NOMO-1 (cell line): ENCODE data around the gene REXO1.
"Not testable (repeated sequence)": the region's sequence is repeated elsewhere in the genome, so short reads cannot be mapped to it uniquely, and the experiment has no call there.

Source experiments
- DNase-seq, 2 experiments: peaks; one replicate each; lab custom pipeline; 2025; ENCODE audit not compliant: unreplicated experiment in 2 of 2; lab: John Stamatoyannopoulos, UW

REXO1 gene

GRCh38 chr19:1848399-1849131 lies at the start of gene REXO1:
REXO1 (minus strand) TSS chr19:1848483; CDS start chr19:1848358, 125 bp downstream.
- peak; percentile 91 to 96 for DNase-seq

- no peak for DNase-seq
Observed at GRCh38 chr19:1896508-1896907, 48.2 kb upstream of the REXO1 start.

DNA sequence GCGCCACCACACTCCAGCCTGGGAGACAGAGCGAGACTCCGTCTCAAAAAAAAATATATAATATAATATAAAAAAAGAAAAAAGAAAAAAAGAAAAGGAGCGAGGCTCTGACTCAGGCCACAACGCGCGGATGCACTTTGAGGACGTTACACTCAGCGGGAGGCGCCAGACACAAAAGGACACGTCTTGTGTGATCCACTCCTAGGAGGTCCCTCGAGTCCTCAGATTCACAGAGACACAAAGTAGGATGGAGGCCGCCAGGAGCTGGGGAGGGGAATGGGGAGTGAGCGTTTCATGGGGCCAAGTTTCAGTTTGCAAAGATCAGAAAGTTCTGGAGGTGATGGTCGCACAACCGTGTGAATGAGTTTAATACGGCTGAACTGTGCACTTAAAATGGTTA lies 45.5 kb upstream of the REXO1 start:
- DNase-seq: no peak

GRCh38 chr19:1889907-1890306 lies 41.6 kb upstream of the REXO1 start:
- no peak for DNase-seq

- no peak for DNase-seq
Observed at GRCh38 chr19:1888385-1888784, 40.1 kb upstream of the REXO1 start.

- DNase-seq: not testable (repeated sequence)
Observed at GRCh38 chr19:1886360-1886759, 38.1 kb upstream of the REXO1 start.

DNA sequence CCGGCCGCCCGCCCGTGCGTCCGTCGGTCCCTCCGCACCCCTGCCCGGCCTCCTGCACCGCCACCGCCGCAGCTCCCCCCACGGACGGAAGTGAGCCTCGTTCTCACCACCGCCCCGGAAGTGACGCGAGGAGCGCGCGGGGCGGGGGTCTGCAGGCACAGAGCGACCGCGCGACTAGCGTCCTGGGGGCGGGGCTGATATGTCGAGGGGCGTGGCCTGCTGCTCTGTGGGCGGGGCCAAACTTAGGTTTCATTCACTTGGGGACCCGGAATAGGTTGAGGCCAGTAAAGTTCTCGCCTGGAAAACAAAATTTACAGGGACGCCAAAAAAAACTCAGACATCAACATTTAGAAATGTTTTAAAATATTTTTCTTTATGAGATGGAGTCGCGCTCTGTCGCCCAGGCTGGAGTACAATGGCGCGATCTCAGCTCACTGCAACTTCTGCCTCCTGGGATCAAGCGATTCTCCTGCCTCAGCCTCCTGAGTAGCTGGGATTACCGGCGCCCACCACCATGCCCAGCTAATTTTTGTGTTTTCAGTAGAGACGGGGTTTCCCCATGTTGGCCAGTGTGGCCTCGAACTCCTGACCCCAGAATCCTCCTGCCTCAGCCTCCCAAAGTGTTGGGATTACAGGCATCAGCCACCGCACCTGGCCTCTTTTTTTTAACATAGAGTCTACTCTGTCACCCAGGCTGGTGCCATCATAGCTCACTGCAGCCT lies 37.3 kb upstream of the REXO1 start, which contains the start of gene ABHD17A:
TSS of gene ABHD17A (minus strand) at position 99 of the 722 bp plus-strand sequence. CDS start 3,930 bp downstream, outside the sequence.
- peak; percentile 82 to 95 for DNase-seq

DNA sequence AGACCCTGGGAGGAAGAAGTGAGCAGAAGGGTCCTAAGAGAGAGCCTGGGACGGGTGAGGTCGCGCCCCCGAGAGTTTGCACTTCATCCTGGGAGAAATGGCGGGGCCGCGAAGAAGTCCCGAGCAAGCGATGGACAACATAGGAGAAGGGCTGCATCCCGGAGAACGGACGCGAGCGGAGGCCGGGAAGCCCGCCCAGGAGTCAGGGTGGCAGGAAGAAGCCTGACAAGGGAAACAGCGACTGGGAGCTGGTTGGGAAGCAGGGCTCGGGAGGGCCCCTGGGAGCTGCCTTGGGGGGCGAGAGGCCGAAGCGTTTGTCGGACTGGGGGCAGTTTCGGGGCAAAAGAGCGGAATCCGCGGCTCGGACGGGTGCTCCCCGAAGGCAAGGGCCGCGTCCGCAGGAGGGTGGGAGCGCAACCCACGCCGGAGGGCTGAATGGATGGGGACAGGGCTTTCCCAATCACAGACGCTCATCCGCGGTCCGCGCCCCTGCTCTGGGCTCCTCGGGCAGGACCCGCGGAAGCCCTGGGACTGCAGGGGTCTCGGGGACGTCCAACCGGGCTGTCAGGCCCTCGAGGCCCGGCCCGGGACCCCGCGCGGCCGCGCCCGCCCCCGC lies 36.5 kb upstream of the REXO1 start:
- no peak for DNase-seq

DNA sequence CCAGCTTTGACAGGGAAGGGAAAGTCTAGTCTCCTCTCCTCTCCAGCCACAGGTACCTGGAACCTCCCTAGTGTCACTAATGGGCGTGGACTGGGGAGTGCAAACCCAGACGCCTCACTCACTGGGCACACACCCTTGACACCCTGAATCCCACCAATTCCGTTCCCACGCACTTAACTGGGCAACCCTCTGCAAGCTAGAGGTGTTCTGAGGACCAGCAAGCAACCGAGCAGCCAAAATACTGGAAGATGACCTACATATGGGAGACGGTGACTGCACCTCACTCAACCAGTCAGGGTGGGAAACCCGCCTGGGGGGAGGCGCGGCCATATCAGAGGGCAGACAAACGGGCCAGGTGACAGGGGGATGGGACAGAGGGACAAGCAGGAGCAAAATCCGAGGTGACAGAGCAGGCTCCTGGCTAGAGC lies 36.0 kb upstream of the REXO1 start:
- no peak for DNase-seq

DNA sequence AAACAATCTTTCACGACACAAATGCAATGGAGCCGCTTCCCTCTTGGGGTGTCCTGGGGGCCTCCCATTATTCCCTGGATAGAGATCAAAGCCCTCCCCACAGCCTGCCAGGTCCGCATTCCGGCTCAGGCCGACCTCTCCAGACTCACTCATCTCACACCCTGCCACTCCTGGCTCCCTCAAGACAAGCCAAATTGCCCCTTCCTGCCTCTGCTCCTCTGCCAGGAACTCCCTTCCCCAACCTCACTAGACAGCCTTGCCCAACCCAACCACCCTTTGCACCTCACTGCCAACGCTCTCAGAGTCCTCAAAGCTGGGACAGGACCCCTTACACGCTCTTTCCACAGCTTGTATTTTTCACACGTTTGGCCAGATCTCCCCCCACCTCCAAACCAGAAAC lies 35.5 kb upstream of the REXO1 start:
- DNase-seq: no peak

DNA sequence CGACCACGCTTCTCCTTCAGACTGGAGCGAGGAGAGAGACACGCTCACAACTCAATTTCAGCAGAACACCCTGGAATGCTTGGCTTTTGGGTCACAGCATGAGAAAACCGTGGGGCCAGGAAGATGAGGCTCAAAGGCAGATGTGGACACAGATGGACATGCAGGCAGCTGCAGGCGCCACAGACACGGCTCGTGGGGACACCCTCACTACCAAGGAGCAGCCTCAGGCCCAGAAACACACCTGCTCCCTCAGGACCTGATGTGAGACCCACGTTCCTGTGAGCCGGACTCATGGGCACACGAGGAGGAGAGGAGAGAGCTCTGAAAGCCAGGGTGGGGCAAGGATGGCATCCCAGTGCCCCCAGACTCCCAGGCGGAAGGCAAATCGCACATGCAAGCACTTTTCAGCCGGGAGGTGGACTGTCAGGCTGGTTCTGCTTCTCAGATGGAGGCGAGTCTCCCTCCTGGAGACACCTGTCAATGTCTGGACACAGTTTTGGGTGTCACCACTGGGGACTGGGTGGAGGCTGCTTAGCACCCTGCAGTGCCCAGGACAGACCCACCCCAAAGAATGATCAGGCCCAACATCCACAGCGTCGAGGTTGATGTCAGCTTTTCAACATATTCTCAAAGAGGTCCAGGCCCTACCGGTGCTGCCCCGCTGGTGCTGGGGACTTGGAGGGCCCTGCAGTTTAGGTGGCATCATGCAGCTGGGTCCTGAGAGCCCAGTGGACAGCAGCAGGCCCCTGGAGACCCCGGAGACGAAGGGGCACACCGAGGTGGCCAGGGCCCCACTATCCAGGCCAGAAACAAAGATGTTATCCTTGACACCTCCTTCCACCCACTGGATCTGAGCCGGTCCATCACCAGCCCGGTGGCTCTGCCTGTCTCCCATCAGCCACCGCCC lies 34.8 kb upstream of the REXO1 start:
- no peak for DNase-seq

- no peak for DNase-seq
Observed at GRCh38 chr19:1882089-1882785, 34.0 kb upstream of the REXO1 start.

DNA sequence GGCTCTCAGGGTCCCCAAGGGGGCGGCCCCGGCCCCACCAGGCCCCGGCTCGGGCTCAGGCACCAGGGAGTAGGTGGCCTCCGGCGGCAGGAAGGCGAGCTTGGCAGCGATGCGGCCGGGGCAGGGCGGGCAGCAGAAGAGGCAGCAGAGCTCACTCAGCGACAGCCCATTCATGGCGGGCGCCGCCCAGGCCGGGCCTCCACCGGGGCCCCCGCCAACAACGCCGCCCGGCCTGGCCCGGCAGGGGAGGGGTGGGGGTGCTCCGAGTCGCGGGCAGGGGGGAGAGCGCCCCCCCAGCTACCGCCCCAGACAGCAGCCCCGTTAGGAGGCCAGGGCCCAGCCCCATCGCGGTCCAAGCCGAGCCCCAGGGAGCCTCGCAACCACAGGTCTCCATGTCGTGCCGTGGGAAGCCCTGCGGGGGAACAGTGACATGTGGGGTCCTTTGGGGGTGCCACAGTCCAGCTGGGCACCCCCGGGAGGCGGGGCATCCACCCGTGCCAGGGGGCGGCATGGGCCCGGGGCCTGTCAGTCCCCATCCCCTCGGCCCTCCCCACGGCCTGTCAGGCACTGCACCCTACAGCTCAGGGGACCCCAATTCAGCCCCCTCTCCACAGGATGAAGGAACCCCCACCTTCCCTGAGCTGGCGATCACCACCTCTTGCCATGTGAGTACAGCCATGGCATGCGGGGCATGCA lies 33.3 kb upstream of the REXO1 start:
- DNase-seq: not testable (repeated sequence)

GRCh38 chr19:1880611-1881392 lies 32.5 kb upstream of the REXO1 start:
- DNase-seq: no peak

DNA sequence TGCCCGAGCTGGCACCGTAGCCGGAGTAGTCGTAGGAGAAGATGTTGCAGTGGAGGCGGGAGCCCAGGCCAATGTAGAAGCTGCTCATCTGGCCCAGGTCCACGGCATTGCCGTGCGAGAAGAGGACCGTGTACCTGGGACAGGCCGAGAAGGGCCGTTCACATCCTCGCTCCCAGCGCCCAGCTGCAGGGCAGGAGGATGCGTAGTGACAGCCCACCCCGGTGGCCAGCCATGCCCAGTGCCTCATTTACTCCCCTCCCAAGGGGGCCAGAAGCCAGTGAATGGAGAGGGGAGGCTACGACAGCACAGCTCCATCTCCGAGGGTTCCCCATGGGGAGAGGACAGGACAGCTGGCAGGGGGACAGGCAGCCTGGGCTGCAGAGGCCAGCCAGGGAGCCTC lies 31.7 kb upstream of the REXO1 start:
- not testable (repeated sequence) for DNase-seq

DNA sequence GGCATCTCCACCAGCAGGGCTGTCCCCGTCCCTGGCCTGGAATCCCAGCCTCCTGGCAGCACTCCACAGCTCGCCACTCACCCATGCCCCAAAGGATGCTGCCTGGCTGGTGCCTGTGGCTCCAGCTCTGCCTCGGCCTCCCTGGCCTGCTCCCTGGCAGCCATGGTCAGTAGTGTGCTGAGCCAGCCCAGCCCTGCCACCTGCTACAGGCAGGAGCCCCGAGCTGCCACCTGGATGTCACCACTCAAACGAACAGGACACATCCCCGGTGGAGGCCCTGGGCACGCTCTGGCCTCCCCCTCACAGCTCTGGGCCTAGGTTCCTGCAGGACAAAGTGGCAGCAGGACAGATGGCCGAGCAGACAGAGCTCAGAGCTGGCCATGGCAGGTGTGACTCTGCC lies 30.3 kb upstream of the REXO1 start:
- not testable (repeated sequence) for DNase-seq

- DNase-seq: not testable (repeated sequence)
Observed at GRCh38 chr19:1877280-1877660, 29.0 kb upstream of the REXO1 start.

DNA sequence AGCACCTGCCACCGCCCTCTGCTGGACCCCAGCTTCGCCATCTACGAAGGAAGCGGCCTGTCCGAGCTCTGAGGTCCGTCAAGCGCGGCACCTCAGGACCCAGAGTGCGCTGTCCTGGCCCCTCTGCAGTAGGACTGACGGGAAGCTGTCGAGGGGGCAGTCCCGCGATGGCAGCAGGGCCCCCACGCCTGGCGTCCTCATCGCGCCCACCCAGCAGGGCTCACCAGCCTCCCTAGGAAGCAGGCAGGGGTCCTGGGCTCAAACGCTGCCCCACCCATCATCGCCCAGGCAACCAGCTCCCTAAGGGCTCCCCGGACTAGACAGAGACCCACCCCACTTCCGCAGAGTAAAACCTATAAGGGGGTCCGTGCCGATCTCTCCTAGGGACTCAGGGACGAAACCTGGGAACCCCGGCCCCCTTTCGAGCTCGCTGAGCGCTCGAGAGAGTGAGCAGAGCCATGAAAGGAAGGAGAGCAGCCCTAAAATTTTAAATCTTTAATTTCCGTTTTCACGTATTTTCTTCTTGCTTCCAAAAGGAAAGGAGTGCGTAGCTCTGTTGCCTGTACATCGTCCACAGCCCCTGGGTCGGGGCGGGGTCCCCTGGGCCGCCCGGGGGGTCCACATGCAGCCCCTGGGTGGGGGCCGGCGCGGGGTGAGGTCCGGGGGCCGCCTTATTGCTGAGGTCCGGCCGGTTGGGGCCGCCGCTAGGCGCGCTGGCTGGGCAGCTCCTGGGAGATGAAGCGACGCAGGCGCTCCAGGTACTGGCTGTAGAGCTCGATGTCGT lies 28.4 kb upstream of the REXO1 start:
- DNase-seq: not testable (repeated sequence)
